Ovary (tissue), 3 donors: ENCODE results near the gene MRFAP1L1.

Source experiments
- POLR2A ChIP-seq: fragments of 450-650 bp; IDR thresholded peaks from one replicate; pipeline ENCODE4 v1.6.1; 2017; ENCODE audit warnings: antibody characterized with exemption, mild to moderate bottlenecking, moderate library complexity
- TF ChIP-seq, protein P1 (sequence below), 3 donors: fragments of 450-650 bp in 2 of 3; fragments of 200-600 bp in 1 of 3; IDR thresholded peaks; one replicate each; pipeline versions ENCODE4 v1.5.1 to v1.8.0; 2016 to 2022; ENCODE audit warnings: antibody characterized with exemption in 3 of 3, mild to moderate bottlenecking in 1 of 3
- donor health status: DM: no; HTN: no; CAD: no.

DNA sequence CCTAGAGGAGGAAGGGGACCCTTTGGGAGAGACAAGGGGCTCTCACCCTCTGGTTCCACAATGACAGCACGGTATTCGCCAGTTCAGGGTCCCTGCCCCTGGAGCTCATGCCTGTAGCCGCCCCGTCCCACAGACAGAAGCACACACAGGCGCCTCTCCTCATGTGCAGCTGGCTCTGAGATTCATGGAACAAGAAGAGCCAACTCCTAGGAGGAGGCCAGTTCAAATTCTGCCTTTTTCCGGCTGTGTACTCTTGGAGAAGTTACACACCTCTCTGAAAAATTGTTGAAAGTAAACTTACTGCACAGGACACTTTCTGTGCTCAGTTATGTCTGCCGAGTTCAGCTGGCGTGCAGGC, 21.6 kb upstream of the MRFAP1L1 start:
- TF ChIP-seq, protein P1, sequence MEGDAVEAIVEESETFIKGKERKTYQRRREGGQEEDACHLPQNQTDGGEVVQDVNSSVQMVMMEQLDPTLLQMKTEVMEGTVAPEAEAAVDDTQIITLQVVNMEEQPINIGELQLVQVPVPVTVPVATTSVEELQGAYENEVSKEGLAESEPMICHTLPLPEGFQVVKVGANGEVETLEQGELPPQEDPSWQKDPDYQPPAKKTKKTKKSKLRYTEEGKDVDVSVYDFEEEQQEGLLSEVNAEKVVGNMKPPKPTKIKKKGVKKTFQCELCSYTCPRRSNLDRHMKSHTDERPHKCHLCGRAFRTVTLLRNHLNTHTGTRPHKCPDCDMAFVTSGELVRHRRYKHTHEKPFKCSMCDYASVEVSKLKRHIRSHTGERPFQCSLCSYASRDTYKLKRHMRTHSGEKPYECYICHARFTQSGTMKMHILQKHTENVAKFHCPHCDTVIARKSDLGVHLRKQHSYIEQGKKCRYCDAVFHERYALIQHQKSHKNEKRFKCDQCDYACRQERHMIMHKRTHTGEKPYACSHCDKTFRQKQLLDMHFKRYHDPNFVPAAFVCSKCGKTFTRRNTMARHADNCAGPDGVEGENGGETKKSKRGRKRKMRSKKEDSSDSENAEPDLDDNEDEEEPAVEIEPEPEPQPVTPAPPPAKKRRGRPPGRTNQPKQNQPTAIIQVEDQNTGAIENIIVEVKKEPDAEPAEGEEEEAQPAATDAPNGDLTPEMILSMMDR (IDR thresholded peaks at IDR 0.05) = no peak
- no peak for TF ChIP-seq POLR2A
